HG02870 (cell line): ENCODE measurements around the gene CDC5L.
"Not testable (repeated sequence)": the region's sequence is repeated elsewhere in the genome, so short reads cannot be mapped to it uniquely, and the experiment has no call there.

ENCODE experiments used
- ATAC-seq: cut with Tn5 transposase; IDR thresholded peaks from one replicate; pipeline ENCODE4 v1.9.1; 2021; ENCODE audit warnings: mild to moderate bottlenecking, moderate library complexity; ENCODE audit not compliant: unreplicated experiment

The CDC5L gene

DNA sequence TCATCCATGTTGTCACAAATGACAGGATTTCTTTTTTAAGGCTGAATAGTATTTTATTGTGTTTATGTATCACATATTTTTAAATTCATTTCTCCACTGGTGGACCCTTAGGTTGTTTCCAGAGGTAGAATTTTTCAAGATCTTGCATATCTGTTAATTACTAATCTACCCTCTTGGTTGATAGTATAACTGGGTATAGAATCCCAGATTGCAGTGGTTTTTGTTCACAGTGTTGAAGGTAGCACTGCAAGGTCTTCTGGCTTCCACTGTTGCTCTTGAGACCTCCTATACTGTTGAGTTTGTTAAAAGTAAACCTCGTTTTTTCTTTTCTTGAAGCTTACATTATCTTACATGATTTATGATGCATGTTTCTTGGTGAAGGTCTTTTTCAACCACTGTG lies 22.9 kb downstream of the CDC5L start:
- ATAC-seq = no peak

DNA sequence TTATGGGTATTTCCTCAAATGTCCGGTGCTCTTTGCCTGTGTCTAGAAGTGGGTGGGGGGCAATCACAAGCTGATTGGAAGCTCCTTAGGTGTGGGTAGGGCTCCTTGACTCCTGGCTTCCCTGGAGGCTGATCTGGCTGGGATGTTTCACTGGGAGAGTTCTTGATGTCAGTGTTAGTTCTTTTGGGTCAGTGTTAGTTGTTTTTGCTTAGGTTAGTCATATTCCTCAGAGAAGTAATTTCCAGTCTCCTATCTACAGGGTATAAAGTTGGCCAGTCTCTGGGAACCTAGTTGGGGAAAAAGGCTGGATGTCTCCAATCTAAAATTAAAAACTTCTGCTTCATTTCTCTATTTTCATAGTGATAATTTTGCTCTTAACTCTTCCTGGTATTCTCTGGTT lies 23.6 kb downstream of the CDC5L start:
- ATAC-seq = no peak

DNA sequence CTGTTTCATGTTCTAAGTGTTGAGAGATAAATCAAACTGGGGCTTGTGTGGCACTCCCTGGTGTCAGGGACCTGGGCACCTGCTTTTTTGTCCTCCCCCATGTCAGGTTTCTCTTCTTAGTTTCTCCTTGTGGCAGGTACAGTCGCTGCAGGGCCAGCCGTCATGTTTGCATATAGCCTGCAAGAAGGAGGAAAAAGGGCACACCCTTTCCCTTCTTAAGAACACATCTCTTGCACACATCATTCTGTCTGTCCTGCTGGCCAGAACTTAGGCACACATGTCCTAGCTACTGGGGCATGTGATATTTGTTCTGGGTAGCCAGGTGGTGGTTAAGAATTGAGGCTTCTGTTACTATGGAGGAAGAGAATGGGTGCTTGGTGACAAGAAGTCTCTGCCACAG lies 27.9 kb downstream of the CDC5L start:
- no peak for ATAC-seq

DNA sequence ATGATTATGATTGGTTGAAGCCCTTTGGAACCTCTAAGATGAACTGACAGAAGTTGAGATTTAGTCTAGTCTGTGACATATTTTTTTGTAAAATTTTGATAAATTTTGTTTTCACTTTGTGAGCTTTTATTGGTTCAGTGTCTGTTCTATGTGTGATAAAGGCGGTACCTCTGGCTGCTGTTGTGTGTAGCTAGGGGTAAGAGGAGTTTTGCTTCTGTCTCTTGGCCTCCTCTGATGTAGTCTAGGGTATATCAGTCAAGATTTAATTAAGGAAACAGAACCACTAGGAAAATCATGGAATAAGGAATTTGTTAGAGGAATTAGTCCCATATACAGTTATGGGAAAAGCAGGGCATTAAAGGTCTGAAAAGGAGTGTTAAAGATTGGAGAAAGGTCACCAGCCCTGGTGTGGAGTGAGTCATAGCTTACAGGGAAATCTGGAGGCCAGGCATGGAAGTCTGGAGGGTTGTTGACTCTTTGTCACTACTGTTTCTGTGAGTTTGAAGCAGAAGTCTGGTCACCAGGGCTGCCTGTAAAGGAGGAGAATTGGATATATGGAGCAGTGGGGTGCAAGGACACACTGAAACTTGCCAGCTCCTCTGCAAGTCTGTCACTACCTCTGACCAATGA lies 28.5 kb downstream of the CDC5L start:
- no peak for ATAC-seq

DNA sequence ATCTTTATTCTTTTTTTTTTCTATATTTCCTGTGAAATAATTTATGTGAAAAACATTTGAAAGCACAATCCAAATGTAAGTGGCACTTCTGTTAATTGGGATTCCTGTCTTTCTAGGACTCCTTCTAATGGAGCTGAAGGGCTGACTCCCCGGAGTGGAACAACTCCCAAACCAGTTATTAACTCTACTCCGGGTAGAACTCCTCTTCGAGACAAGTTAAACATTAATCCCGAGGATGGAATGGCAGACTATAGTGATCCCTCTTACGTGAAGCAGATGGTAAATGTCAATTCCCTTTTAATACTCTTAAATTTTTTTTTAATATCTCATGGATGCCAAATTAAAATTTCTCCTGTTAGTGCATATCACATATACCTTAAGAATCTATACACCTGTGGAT lies 35.0 kb downstream of the CDC5L start:
- no peak for ATAC-seq

DNA sequence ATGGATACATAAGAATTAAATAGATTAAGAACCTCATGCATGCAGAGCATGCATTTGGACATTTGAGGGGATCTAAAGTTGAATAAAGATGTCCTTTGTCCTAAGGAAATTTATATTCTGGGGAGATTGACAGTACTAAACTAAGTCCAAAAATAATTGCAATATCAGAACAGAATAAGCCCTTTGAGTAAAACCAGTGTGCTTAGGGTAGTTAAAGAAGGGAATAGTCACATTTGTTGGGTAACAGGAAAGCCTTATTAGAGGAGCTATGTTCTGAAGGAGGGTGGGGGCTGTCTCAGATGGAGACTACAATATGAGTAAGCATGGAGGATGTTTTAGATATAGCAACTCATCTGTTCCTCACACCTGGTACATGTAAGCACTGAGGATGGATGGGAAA lies 35.8 kb downstream of the CDC5L start:
- no peak for ATAC-seq

DNA sequence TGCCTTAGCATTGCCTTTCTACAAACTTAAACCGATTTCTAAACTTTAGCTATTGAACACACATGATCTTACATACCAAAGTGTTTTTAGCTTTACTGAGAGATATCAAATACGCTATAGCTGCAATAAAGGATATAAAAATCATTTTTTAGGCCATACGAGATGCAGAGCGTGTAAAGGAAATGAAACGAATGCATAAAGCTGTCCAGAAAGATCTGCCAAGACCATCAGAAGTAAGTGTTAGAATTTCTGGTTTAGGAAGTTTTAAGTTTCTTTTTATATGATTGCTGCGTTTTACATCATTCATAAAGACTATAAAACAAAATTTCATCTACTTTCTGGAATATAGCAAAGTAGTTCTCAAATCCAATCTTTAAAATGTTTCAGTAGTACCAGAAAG lies 38.4 kb downstream of the CDC5L start:
- no peak for ATAC-seq

DNA sequence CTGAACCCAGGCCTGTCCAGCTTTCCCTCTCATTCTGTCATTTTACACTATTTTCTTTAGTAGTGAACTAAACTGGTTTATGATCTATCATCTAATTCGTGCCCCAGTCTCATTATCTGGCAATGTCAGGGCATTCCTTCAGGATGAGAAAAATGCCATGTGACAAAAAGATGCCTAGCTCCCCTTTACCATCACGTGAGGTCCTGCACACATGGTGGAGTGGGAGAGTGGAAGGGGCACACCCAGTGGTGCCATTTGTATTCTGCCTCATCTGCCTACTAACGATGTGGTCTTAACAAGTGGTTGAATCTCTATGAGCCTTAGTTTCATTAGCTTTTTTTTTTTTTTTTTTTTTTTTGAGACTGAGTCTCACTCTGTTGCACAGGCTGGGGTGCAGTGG lies 41.2 kb downstream of the CDC5L start:
- ATAC-seq = no peak

DNA sequence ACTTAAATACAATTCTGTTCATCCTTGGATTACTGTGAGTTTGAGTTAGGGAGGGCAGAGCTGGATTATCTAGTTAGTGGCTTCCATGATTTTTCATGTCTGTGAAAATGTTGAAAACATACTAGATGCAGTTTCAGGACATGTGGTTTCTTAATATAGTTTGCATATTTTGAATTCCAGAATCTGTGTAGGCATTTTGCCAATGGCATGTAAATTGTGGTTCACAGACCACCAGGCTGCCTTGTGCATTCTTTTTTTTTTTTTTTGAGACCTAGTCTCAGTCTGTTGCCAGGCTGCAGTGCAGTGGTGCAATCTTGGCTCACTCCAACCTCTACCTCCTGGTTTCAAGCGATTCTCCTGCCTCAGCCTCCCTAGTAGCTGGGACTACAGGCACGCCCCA lies 42.8 kb downstream of the CDC5L start:
- ATAC-seq = no peak

DNA sequence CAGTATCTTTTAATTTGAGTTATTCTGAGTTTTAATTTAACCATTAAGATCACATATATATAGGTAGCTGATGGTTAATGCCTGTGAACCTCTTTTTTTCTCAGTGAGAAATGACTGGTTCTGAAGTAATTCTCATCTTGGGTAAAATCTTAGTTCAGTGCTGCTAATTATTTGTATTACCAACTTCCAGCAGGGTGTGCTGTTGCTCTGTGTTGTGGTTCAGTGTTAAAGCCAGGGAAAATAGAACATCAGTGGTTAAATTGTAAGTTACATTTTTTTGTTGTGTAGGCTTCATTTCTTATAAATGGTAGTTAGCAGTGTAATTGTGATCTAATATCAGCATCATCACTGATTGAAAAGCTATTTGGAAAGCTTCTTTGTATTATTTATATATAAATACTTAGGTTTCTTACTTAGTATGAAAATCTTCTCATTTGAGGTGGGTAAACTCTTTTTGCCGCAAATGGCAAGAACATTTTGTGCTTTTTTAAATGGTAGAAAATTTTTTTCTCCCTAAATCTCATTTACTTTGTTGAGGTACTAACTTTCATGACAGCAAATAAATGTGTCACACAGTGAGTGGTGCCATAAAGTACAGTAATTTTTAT lies 43.7 kb downstream of the CDC5L start:
- ATAC-seq = peak; percentile 67

DNA sequence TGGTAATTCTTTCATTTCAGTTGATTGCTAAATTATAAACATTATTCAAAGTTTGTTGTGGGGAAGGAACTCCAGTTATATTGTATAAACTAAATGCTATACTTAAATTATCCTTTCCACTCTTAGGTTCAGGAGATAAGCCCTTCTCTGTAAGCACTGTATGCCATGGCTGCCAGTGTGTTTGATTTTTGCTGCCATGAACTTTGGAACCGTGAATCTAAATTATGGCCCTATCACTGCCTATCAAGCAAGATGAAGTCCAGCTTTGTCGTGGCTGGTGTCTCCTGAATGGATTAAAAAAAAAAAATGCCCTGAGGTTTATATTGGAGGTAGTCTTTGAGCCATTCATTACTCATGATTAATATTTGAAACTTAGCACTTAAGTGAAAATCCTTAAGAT lies 44.7 kb downstream of the CDC5L start:
- ATAC-seq = no peak

DNA sequence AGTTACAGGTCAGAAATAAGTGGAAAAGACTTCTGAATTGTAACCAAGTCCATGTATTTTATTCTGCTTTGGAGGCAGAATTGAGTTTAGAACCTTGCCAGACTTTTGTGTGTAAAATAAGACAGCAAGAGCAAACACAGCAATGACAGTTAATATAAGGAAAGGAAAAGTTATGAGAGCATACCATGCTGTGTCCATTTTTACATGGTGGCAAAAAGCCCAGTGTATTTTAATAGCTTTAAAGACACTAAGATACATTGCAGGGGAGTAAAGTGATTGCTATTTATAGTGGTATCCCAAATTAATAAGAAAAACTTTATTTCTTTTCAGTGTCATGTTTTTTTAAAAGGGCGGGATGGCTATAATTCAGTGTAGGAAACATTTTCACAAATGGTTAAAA lies 45.2 kb downstream of the CDC5L start:
- no peak for ATAC-seq

DNA sequence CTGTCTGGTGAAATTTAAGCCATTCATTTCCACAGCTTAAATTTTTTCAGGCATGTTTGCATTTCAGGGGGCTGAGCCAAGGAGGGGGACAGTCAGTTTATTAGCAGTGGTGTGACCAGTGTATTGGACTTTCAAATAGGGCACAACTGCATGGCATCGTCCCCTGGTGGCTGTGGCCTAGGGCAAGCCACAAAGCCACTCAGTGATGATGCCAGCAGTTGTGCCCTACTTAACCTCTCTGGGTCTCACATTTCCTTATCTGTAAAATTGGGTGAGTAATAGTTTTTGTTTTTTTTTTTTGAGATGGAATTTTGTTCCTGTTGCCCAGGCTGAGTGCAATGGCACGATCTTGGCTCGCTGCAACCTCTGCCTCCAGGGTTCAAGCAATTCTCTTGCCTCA lies 48.0 kb downstream of the CDC5L start:
- ATAC-seq = no peak

DNA sequence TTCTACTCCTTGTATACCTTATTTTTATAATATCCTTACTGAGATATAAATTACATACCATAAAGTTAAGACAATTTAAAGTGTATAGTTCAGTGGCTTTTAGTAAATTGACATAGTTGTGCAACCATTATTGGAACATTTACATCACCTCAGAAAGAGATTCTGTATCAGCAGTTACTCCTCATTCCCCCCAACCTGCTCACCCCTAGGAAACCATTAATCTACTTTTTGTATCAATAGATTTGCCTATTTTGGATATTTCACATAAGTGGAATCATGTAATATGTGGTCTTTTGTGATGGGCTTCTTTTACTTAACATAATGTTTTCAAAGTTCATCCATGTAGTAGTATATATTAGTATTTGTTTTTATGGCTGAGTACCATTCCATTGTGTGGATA lies 51.3 kb downstream of the CDC5L start:
- no peak for ATAC-seq

DNA sequence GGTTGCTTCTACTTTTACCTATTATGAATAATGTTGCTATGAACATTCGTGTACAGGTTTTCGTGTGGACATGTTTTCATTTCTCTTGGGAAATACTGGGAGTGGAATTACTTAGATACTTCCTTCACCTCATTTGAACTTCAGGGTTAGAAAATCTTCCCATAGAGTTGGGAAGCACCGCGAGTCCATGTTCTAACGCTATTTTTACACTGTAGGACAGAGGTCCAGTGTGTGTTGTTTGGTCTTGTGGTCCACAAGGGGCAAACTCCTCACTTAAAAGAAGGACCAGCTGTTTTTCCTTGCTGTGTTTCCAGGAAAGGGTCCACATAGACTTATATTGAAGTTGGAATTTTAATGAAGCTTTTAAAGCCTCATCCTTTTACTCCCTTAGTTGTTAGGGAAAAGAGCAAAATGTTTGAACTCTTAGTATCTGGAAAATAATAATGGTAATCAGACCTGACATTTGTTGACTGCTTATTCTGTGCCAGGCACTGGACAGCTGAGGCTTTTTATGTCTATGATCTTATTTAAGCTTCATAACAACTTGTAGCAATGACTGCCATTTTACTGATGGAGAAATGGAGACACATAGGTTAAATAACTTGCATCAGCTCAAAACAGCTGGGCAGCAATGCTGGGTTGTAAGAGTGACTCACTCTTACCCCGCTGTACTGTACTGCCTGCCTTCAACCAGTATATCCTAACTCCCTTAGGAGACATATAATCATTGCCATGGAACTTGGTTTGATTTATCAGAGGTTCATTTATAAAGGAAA lies 52.0 kb downstream of the CDC5L start:
- ATAC-seq = no peak

DNA sequence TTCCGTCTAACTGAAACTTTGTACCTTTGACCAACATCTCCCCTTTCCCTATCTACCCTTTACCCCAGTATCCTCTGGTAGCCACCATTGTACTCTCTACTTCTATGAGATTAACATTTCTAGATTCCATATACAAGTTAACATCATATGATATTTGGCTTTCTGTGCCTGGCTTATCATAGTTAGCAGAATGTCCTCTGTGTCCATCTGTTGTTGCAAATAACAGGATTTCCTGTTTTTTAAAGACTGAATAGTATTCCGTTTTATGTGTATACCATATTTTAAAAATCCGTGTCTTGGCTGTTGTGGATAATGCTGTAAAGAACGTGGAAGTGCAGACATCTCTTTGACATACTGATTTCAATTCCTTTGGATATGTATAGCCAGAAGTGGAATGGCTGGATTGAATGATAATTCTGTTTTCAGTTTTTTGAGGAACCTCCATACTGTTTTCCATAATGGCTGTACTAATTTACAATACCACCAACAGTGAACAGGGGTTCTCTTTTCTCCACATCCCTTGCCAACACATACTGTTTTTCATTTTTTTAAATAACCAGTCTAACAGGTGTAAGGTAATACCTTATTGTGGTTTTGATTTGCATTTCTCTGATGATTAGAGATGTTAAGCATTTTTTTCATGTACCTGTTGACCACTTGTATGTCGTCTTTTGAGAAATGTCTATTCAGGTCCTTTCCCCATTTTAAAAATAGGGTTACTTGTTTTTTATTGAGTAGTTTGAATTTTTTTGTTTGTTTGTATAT lies 53.8 kb downstream of the CDC5L start:
- no peak for ATAC-seq

DNA sequence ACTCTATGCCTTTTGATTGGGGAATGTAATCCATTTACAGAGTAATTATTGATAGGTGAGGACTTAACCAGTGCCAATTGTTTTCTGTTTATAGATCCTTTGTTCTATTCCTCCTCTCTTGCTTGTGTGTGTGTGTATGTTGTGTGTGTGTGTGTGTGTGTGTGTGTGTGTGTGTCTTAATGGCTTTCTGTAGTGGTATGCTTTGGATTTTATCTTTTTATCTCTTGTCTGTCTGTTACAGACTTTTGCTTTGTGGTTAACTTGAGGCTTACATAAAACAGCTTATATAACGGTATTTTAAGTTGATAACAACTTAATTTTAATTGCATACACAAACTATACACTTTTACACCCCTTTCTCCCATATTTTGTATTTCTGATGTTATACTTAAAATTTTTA lies 54.7 kb downstream of the CDC5L start:
- ATAC-seq = no peak

DNA sequence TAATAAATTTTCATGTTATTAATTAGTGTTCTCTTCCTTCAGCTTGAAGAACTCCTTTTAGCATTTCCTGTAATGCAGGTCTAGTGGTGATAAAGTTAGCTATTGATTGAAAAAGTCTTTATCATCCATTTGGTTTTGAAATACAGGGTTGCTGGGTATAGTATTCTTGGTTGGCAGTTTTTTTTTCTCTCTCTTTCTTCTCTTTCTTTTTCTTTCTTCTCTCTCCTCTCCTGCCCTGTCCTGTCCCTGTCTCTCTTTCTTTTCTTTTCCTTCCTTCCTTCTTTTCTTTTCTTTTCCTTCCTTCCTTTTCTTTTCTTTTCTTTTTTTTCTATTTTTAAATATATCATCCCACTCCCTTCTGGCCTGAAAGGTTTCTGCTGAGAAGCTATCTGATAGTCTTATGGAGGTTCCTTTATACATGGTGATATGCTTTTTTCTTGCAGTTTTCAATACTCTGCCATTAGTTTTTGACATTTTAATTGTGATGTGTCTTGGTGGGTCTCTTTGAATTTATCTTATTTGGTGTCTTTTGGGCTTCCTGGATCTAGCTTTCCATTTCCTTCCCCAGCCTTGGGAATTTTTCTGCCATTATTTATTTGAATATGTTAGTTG lies 55.4 kb downstream of the CDC5L start:
- ATAC-seq = no peak

DNA sequence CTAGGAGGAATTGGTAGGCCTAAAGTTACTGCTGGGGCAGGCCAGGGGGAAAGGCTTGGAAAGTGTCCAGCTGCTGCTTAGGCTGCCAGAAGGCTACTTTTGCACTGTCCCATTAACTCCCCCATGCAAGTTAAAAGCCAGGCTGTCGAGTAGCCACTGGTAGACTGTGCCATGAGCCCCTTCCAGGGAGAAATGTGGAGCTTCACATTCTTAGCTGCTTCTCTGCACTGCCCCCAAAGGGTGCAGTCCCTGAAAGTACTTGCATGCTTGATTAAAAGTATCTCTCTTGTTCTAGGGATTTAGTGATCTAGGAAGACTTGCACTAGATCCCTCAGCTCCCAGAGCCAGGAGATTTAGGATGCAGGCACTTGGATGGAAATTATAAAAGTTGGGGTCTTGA lies 57.3 kb downstream of the CDC5L start:
- ATAC-seq = no peak

DNA sequence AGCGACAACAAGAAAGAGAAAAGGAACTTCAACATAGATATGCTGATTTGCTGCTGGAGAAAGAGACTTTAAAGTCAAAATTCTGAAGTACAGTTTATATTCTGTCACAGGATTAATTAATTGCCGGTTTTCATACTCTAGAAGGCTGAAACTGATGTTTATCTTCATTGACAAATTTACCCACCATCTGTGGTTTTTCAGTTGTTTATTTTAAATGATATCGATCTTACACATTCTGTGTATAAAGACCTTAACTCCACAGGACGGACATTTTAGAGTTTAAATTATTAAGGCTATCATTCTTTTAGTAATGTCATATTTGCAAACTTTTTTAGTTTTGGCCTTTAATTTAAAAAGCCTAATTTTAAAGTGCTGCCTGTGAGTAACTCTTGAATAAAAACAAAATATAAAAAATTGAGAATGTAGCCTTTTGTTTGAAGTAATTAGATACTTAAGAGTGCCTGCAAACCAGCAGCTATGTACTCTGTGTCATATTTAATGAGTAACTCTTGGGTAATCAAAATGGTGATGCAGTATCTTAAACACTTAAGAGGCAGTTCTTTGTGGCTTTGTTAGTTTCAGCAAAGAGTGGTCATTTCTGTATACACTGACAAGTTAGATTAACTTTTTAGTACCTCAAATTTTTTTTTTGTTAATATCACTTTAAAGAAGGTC lies 59.3 kb downstream of the CDC5L start:
- ATAC-seq = no peak

DNA sequence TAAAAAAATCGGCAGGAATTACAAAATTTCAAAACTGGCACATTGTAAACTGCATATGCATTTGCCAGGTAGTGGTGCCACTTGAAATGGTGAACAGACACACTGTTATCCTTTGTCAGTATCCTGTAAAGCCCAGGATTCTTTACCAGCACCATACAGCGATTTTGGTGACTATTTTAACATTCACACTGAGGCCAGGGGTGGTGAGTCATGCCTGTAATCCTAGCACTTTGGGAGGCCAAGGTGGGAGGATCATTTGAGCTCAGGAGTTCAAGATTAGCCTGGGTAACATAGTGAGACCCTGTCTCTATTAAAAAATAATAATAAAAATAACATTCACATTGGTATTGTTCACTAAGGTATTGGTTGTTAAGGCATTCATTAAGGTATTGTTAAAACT lies 61.7 kb downstream of the CDC5L start:
- ATAC-seq = not testable (repeated sequence)
